Uterus (tissue), 4 donors: ENCODE measurements around the gene SBK3. TPM values are rescaled to one million over a fixed set of nuclear protein-coding genes. Genes with fewer than 3 reads are reported as not detected.
"Not testable (repeated sequence)": the region's sequence is repeated elsewhere in the genome, so short reads cannot be mapped to it uniquely, and the experiment has no call there.

Experiments used
- DNase-seq, 2 donors: peaks; one replicate each; pipeline ENCODE4 v3.0.0-alpha.2; 2019 to 2020
- H3K27ac ChIP-seq, 2 donors: fragments of 200-600 bp; sonication (generic); 1 replicate in 1 of 2; 2 replicates in 1 of 2; pipeline ENCODE4 v1.5.1; 2016 to 2018
- H3K27me3 ChIP-seq, 2 donors: fragments of 200-600 bp; sonication (generic); one replicate each; pipeline ENCODE4 v1.5.1; 2018 to 2019; ENCODE audit warnings: control low read depth in 1 of 2
- H3K36me3 ChIP-seq, 2 donors: fragments of 200-600 bp; sonication (generic); one replicate each; pipeline ENCODE4 v1.5.1; 2019; ENCODE audit warnings: control low read depth in 1 of 2
- H3K4me1 ChIP-seq, 2 donors: fragments of 200-600 bp; sonication (generic); one replicate each; pipeline ENCODE4 v1.5.1; 2018 to 2019; ENCODE audit warnings: control low read depth in 1 of 2
- H3K4me3 ChIP-seq, 2 donors: fragments of 200-600 bp; sonication (generic); 1 replicate in 1 of 2; 2 replicates in 1 of 2; pipeline ENCODE4 v1.5.1; 2018 to 2019; ENCODE audit warnings: mild to moderate bottlenecking in 1 of 2
- H3K9me3 ChIP-seq, 2 donors: fragments of 200-600 bp; sonication (generic); one replicate each; pipeline ENCODE4 v1.5.1; 2019; ENCODE audit warnings: control low read depth in 1 of 2
- CTCF ChIP-seq, 4 experiments: fragments of 200-600 bp in 2 of 4; fragments of 450-650 bp in 2 of 4; sonication (generic) in 2 of 4; IDR thresholded peaks; one replicate each; pipeline ENCODE4 v1.5.1; 2016 to 2019; ENCODE audit warnings: antibody characterized with exemption in 4 of 4, mild to moderate bottlenecking in 2 of 4, moderate library complexity in 1 of 4
- POLR2A ChIP-seq, 2 donors: fragments of 450-650 bp; IDR thresholded peaks; one replicate each; pipeline ENCODE4 v1.6.1; 2016; ENCODE audit warnings: antibody characterized with exemption in 2 of 2, mild to moderate bottlenecking in 1 of 2, moderate library complexity in 1 of 2
- intact Hi-C: fragments of 100-400 bp; cut with DNase I; formaldehyde crosslinking; loops from one replicate; pipeline ENCODE4 v1.15.1; 2023; ENCODE audit warnings: low total_unique reads
- total RNA-seq, 4 donors: library from RNA; depleted of rRNA in 3 of 4; stranded (reverse); fragments of >200 nt in 3 of 4; gene quantifications; one replicate each; pipeline versions ENCODE4 v1.1.0 to v1.2.4, GENCODE V29; 2014 to 2023
- donor health status: DM: yes; HTN: yes; CAD: no.

The SBK3 gene
- total RNA-seq, 4 donors from 2014 or later = 0.34 to 0.35 TPM; not detected in 2

GRCh38 chr19:55578761-55579747, 33.7 kb upstream of the SBK3 start:
- H3K27me3 ChIP-seq = no peaks in the 10 kb centered on the region
- no peaks in the 10 kb centered on the region for H3K4me1 ChIP-seq
- no peaks in the 10 kb centered on the region for H3K9me3 ChIP-seq
- H3K36me3 ChIP-seq = no peaks in the 10 kb centered on the region
- peak overlapping the region in 1 of 2 donors; percentile 77 for H3K4me3 ChIP-seq
- TF ChIP-seq CTCF (IDR thresholded peaks at IDR 0.05) = no peak
- no peak for TF ChIP-seq POLR2A (IDR thresholded peaks at IDR 0.05)
- DNase-seq = no peak
- H3K27ac ChIP-seq = peak overlapping the region; percentile 90 to 95
- intact Hi-C loops = no loop called here

GRCh38 chr19:55578031-55578760, 32.9 kb upstream of the SBK3 start:
- Histone ChIP-seq H3K27ac (no peak overlapping the region), H3K27me3 (no peaks in the 10 kb centered on the region), H3K4me1 (no peaks in the 10 kb centered on the region), H3K9me3 (no peaks in the 10 kb centered on the region), H3K36me3 (no peaks in the 10 kb centered on the region), H3K4me3 (no peak overlapping the region)
- no peak for DNase-seq
- intact Hi-C loops = no loop called here
- no peak for TF ChIP-seq POLR2A (IDR thresholded peaks at IDR 0.05)
- TF ChIP-seq CTCF (IDR thresholded peaks at IDR 0.05) = no peak

GRCh38 chr19:55576746-55577145, 31.4 kb upstream of the SBK3 start:
- Histone ChIP-seq H3K36me3 (no peaks in the 10 kb centered on the region), H3K4me1 (no peaks in the 10 kb centered on the region), H3K27me3 (no peaks in the 10 kb centered on the region), H3K4me3 (no peak overlapping the region), H3K9me3 (no peaks in the 10 kb centered on the region), H3K27ac (no peak overlapping the region)
- intact Hi-C loops = no loop called here
- TF ChIP-seq POLR2A (IDR thresholded peaks at IDR 0.05) (no peak), CTCF (IDR thresholded peaks at IDR 0.05) (no peak)
- no peak for DNase-seq

- H3K27me3 ChIP-seq, H3K4me1 ChIP-seq, H3K9me3 ChIP-seq, DNase-seq, intact Hi-C loops, H3K27ac ChIP-seq, H3K4me3 ChIP-seq, H3K36me3 ChIP-seq: not testable (repeated sequence)
These were observed 28.6 kb upstream of the SBK3 start for GRCh38 chr19:55573929-55574328.

GRCh38 chr19:55569477-55569876, 24.1 kb upstream of the SBK3 start:
- H3K4me3 ChIP-seq, H3K36me3 ChIP-seq, intact Hi-C loops: not testable (repeated sequence)

More at GRCh38 chr19:55569477-55569876, 24.1 kb upstream of the SBK3 start:
- not testable (repeated sequence) for H3K27ac ChIP-seq, H3K4me1 ChIP-seq, H3K27me3 ChIP-seq, DNase-seq, H3K9me3 ChIP-seq
